ENCODE data around the gene CLDN19. TPM values are rescaled to one million over a fixed set of nuclear protein-coding genes. Genes with fewer than 3 reads are reported as not detected.

Gene CLDN19
- total and polyA plus RNA-seq, 2 of the 8 experiments (the other 6 are each of a cell fraction or from before 2014, with no cell fraction given), result 9.7 to 17.2 TPM

DNA sequence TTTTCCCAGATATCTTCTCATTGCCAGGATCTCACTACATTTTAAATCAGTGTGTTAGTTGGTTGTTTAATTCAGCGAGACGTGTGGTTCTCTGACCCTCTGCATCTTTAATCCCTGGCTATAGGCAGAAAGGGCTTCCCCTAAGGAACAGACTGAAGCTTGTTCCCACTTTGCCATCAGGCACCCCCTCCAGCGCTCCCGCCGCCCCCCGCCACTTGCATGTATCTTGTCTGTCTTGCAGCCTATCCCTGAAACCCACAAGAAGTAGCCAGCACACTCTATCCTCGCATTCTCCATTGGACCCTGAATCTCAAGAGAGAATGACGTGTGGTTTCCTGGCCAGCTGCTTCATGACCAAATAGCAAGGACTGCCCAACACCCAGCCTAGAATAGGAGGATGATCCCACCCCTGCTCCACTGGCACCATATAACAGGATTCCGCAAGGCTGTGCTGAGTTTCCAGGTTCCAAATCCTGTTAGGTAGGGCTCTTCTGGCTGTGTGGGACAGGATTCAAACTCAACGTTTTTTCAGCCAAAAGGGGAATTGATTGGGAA, 7.8 kb downstream of the CLDN19 start (continued):
- no peak for TF ChIP-seq KDM1A (IDR thresholded peaks at IDR 0.05; ENCODE audit: borderline replicate concordance, low read length)
- no peak for TF ChIP-seq RXRA (IDR thresholded peaks at IDR 0.05; ENCODE audit: insufficient read depth, low read depth, low read length)
- TF ChIP-seq CBX8 (IDR thresholded peaks at IDR 0.05; ENCODE audit: borderline replicate concordance, low read depth, low read length), result no peak
- no peak for TF ChIP-seq BRCA1 (IDR thresholded peaks at IDR 0.05; ENCODE audit: low read depth, low read length)

Measured in H1 (cell line).